Natural killer cell (primary cell): ENCODE results near the gene PTOV1. TPM values are rescaled to one million over a fixed set of nuclear protein-coding genes. Genes with fewer than 3 reads are reported as not detected.

Experiments used
- ATAC-seq, 3 donors: fragments of 150-1000 bp in 2 of 3; fragments of 200-7000 bp in 1 of 3; cut with Tn5 transposase; 1 replicate in 1 of 3; 2 replicates in 2 of 3; pipeline ENCODE4 v1.10.0; 2021; ENCODE audit warnings: mild to moderate bottlenecking in 2 of 3, moderate library complexity in 2 of 3
- DNase-seq, 2 donors: peaks; one replicate each; pipeline versions ENCODE4 v3.0.0 to v3.0.0-alpha.2; 2013 to 2021; ENCODE audit warnings: mixed read lengths in 1 of 2
- H3K27ac ChIP-seq: one replicate; pipeline ENCODE4 v1.5.1; 2013; ENCODE audit warnings: mild to moderate bottlenecking, low read length
- H3K27me3 ChIP-seq: one replicate; pipeline ENCODE4 v1.6.1; 2013; ENCODE audit warnings: low read length; ENCODE audit not compliant: control insufficient read depth, insufficient read depth
- H3K36me3 ChIP-seq: one replicate; pipeline ENCODE4 v1.6.1; 2013; ENCODE audit warnings: low read length; ENCODE audit not compliant: control insufficient read depth, insufficient read depth
- H3K4me1 ChIP-seq: one replicate; pipeline ENCODE4 v1.6.1; 2013; ENCODE audit warnings: low read length; ENCODE audit not compliant: control insufficient read depth, insufficient read depth
- H3K4me3 ChIP-seq: one replicate; pipeline ENCODE4 v1.5.1; 2013; ENCODE audit warnings: low read length
- H3K9me3 ChIP-seq: one replicate; pipeline ENCODE4 v1.6.1; 2013; ENCODE audit warnings: low read length; ENCODE audit not compliant: control insufficient read depth, insufficient read depth
- H3K27ac Mint-ChIP-seq, 2 donors: one replicate each; pipeline ENCODE4 v1.8.0; 2022; ENCODE audit warnings: mild to moderate bottlenecking in 2 of 2, mixed read lengths in 2 of 2, moderate library complexity in 1 of 2
- H3K27me3 Mint-ChIP-seq, 2 donors: one replicate each; pipeline ENCODE4 v1.8.0; 2022; ENCODE audit warnings: low read depth in 2 of 2, mixed read lengths in 2 of 2
- H3K36me3 Mint-ChIP-seq: one replicate; pipeline ENCODE4 v1.8.0; 2022; ENCODE audit warnings: mixed read lengths
- H3K4me1 Mint-ChIP-seq, 2 donors: one replicate each; pipeline ENCODE4 v1.8.0; 2022; ENCODE audit warnings: mixed read lengths in 2 of 2
- H3K4me3 Mint-ChIP-seq: one replicate; pipeline ENCODE4 v1.8.0; 2022; ENCODE audit warnings: mild to moderate bottlenecking, moderate library complexity, mixed read lengths
- H3K9me3 Mint-ChIP-seq, 2 donors: one replicate each; pipeline ENCODE4 v1.8.0; 2022; ENCODE audit warnings: mixed read lengths in 2 of 2
- CTCF ChIP-seq: fragments of 200-600 bp; IDR thresholded peaks from one replicate; pipeline ENCODE4 v1.8.0; 2022; ENCODE audit warnings: antibody characterized with exemption
- WGBS: methylation state at CpG from one replicate; pipeline ENCODE4 v1.1.7; 2013; ENCODE audit warnings: missing lambda C conversion rate; ENCODE audit not compliant: insufficient coverage; 5-methylcytosine and 5-hydroxymethylcytosine counted together
- intact Hi-C: fragments of 100-400 bp; cut with micrococcal nuclease; formaldehyde crosslinking; loops from one replicate; pipeline ENCODE4 v1.14.2; 2022
- total RNA-seq, 4 donors: library from RNA; stranded (reverse); fragments of 120-200 nt in 1 of 4; gene quantifications; one replicate each; pipeline versions ENCODE4 v1.2.3 to v1.2.4, GENCODE V29; 2013 to 2022

PTOV1 gene
- total RNA-seq, 3 donors from 2014 or later (not counting 1 experiment from before 2014, with no cell fraction given), result 116 to 132 (median 128) TPM

DNA sequence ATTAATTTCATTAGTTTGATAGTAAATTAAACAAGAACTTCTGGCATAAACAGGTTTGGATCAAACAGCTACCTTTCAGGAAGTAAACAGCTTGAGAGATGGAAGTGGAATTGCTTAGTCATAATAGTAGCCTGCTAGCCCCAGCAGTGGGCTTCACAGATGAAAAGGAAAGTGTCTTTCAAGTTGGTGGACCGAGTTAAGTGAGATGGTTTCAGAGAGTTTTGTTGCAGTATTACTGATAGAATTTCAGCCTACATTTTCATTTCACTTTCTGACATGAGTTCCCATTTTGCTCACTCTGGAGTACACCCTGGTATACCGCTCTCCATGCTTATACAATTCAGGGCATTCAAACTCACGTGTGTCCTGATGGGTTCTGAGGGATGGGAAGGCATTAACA is 2.0 kb upstream of the PTOV1 start:
- Histone ChIP-seq H3K4me1 (peaks cover 38% of the 10 kb centered on the region), H3K27me3 (no peaks in the 10 kb centered on the region), H3K4me3 (no peak overlapping the region), H3K36me3 (no peaks in the 10 kb centered on the region), H3K9me3 (no peaks in the 10 kb centered on the region), H3K27ac (no peak overlapping the region)
- Mint-ChIP-seq H3K4me3 (peak overlapping the region; percentile 68), H3K4me1 (peaks cover 30 to 33% of the 10 kb centered on the region in 2 donors), H3K27ac (peak overlapping the region; percentile 33 to 38), H3K27me3 (no peaks in the 10 kb centered on the region), H3K36me3 (no peaks in the 10 kb centered on the region), H3K9me3 (no peaks in the 10 kb centered on the region)
- no peak for TF ChIP-seq CTCF
- intact Hi-C loops, result no loop called here
- no peak for ATAC-seq
- DNase-seq, result no peak
- WGBS, result 93% methylated on average over 3 of the region's 3 CpGs

DNA sequence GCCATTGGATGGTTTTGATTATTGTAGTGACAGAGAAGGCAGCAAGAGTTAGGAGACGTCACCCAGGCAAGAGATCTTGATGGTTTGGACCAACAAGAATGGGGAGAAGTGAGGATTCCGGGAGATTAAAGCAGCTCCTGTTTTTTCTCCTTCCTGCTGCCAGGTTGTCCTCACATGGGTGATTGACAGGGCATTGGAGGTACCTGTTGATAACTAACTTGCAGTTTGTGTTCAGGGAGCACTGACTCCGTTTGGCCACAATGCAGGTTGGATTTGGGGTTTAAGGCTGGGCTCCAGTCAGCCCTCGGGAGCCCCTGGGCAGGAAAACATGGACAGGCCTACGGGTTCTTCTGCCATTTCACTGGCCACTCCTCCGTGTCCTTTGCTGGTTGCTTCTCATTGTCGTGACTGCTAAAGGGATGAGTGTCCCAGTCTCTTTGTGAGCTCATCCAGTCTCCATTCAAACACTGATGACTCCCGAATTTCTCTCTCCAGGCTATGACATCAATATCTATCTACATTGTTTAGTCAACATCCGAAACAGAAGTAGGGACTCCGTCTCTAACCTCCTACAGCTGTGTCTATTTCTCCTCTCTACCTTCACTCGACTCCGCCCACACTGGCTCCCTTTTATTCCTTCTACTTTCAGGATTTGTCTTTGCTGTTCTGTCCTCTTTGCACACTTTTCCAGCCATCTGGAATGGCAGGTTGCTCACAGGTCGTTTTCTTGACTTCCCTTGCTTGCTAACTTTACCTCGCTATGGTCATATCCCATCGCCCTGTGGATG is 1.3 kb upstream of the PTOV1 start:
- no peak overlapping the region for H3K4me3 ChIP-seq
- Mint-ChIP-seq H3K9me3 (no peaks in the 10 kb centered on the region), H3K27ac (peak overlapping the region; percentile 86 to 95), H3K36me3 (no peaks in the 10 kb centered on the region), H3K4me3 (peak overlapping the region; percentile 93), H3K27me3 (no peaks in the 10 kb centered on the region), H3K4me1 (peaks cover 30 to 33% of the 10 kb centered on the region in 2 donors)
- TF ChIP-seq CTCF, result no peak
- DNase-seq (peak in 1 of 2 donors; percentile 23), ATAC-seq (no peak)
- peaks cover 31% of the 10 kb centered on the region for H3K4me1 ChIP-seq
- no peaks in the 10 kb centered on the region for H3K27me3 ChIP-seq
- H3K9me3 ChIP-seq, result no peaks in the 10 kb centered on the region
- no peaks in the 10 kb centered on the region for H3K36me3 ChIP-seq
- WGBS, result 92% methylated on average over 15 of the region's 15 CpGs
- intact Hi-C loops, result loop anchor here (1.0 to 2.0 kb wide), 2 partner anchors 31 to 83 kb away; partner anchors contain the start of gene MED25
- H3K27ac ChIP-seq, result no peak overlapping the region

DNA sequence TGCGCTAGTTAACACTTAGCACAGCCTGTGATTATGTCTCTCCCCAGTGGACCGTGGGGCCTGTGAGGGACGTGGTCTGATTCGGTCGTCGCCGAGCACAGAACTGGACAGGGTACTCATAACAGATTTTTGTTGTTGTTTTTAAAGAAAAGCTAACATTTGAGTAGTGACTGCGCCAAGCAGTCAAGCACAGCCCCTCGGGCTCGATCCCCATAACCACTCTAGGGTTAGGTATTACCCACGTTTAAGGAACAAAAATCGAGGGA is 805 bp upstream of the PTOV1 start:
- H3K27ac ChIP-seq, result peak overlapping the region; percentile 94
- no peak for TF ChIP-seq CTCF
- H3K9me3 ChIP-seq, result no peaks in the 10 kb centered on the region
- Mint-ChIP-seq H3K27me3 (no peaks in the 10 kb centered on the region), H3K36me3 (no peaks in the 10 kb centered on the region), H3K9me3 (no peaks in the 10 kb centered on the region), H3K27ac (peak overlapping the region; percentile 86 to 95), H3K4me3 (peak overlapping the region; percentile 93), H3K4me1 (peaks cover 30 to 33% of the 10 kb centered on the region in 2 donors)
- H3K4me1 ChIP-seq, result peaks cover 31% of the 10 kb centered on the region
- ATAC-seq, result no peak
- intact Hi-C loops, result loop anchor here (1.0 to 2.0 kb wide), 2 partner anchors 31 to 84 kb away; partner anchors contain the start of gene MED25
- no peak for DNase-seq
- peak overlapping the region; percentile 77 for H3K4me3 ChIP-seq
- peaks cover 3% of the 10 kb centered on the region for H3K36me3 ChIP-seq
- 63% methylated on average over 12 of the region's 12 CpGs for WGBS
- H3K27me3 ChIP-seq, result no peaks in the 10 kb centered on the region
